CD4-positive, alpha-beta T cell treated with Interleukin-17A for 1 hour (primary cell): Measurements from ENCODE around the gene UBE2I.
"Not testable (repeated sequence)": the region's sequence is repeated elsewhere in the genome, so short reads cannot be mapped to it uniquely, and the experiment has no call there.

Experiments used
- DNase-seq: peaks from one replicate; pipeline ENCODE4 v3.0.0-alpha.2; 2020

The UBE2I gene

GRCh38 chr16:1293921-1294656 is 15.3 kb upstream of the UBE2I start:
- no peak for DNase-seq

- DNase-seq: no peak
Observed at GRCh38 chr16:1295465-1295864, 14.0 kb upstream of the UBE2I start.

GRCh38 chr16:1296688-1297017 is 12.8 kb upstream of the UBE2I start:
- not testable (repeated sequence) for DNase-seq

- no peak for DNase-seq
Observed at GRCh38 chr16:1297018-1297696, 12.3 kb upstream of the UBE2I start.

GRCh38 chr16:1298406-1298805 is 11.0 kb upstream of the UBE2I start:
- no peak for DNase-seq

- no peak for DNase-seq
Observed at GRCh38 chr16:1299012-1299867, 10.2 kb upstream of the UBE2I start.

- DNase-seq: no peak
Observed at GRCh38 chr16:1299868-1300203, 9.6 kb upstream of the UBE2I start.

GRCh38 chr16:1300664-1301476 is 8.6 kb upstream of the UBE2I start:
- peak; percentile 78 for DNase-seq

- DNase-seq: no peak
Observed at GRCh38 chr16:1301562-1301961, 7.9 kb upstream of the UBE2I start.

GRCh38 chr16:1305823-1306222 is 3.6 kb upstream of the UBE2I start:
- no peak for DNase-seq

- no peak for DNase-seq
Observed at GRCh38 chr16:1306334-1306733, 3.1 kb upstream of the UBE2I start.

- no peak for DNase-seq
Observed at GRCh38 chr16:1308036-1308976, 1.1 kb upstream of the UBE2I start.

- peak; percentile 70 for DNase-seq
Observed at GRCh38 chr16:1309888-1310831, 724 bp downstream of the UBE2I start.

- DNase-seq: peak; percentile 33
Observed at GRCh38 chr16:1310832-1311200, 1.4 kb downstream of the UBE2I start.

GRCh38 chr16:1311212-1311737 is 1.8 kb downstream of the UBE2I start:
- DNase-seq: no peak

GRCh38 chr16:1311738-1312466 is 2.5 kb downstream of the UBE2I start:
- DNase-seq: no peak

- DNase-seq: no peak
Observed at GRCh38 chr16:1312467-1312816, 3.0 kb downstream of the UBE2I start.

GRCh38 chr16:1312903-1313302 is 3.5 kb downstream of the UBE2I start:
- DNase-seq: no peak

- DNase-seq: no peak
Observed at GRCh38 chr16:1313721-1314369, 4.4 kb downstream of the UBE2I start.
